Memory B cell (primary cell): ENCODE measurements around the gene EED.

Experiments
- ATAC-seq: fragments of 150-1000 bp; cut with Tn5 transposase; 2 replicates; pipeline ENCODE4 v1.10.0; 2021; ENCODE audit warnings: low read depth, mild to moderate bottlenecking, moderate library complexity
- DNase-seq, 2 donors: peaks; one replicate each; pipeline ENCODE4 v3.0.0; 2022; ENCODE audit warnings: low spot score in 2 of 2
- H3K27ac Mint-ChIP-seq: one replicate; pipeline ENCODE4 v1.8.0; 2022; ENCODE audit warnings: mild to moderate bottlenecking, moderate library complexity, mixed read lengths
- H3K27me3 Mint-ChIP-seq: one replicate; pipeline ENCODE4 v1.8.0; 2022; ENCODE audit warnings: mixed read lengths
- H3K36me3 Mint-ChIP-seq: one replicate; pipeline ENCODE4 v1.8.0; 2022; ENCODE audit warnings: mild to moderate bottlenecking, mixed read lengths
- H3K4me1 Mint-ChIP-seq: one replicate; pipeline ENCODE4 v1.8.0; 2022; ENCODE audit warnings: mixed read lengths
- H3K4me3 Mint-ChIP-seq: one replicate; pipeline ENCODE4 v1.8.0; 2022; ENCODE audit warnings: mild to moderate bottlenecking, moderate library complexity, mixed read lengths
- H3K9me3 Mint-ChIP-seq: one replicate; pipeline ENCODE4 v1.8.0; 2022; ENCODE audit warnings: mixed read lengths

The EED gene

GRCh38 chr11:86249307-86250098, 5.0 kb downstream of the EED start:
- no peak overlapping the region for H3K4me3 Mint-ChIP-seq
- peaks cover 27% of the 10 kb centered on the region for H3K4me1 Mint-ChIP-seq
- H3K27me3 Mint-ChIP-seq = no peaks in the 10 kb centered on the region
- DNase-seq = no peak
- H3K36me3 Mint-ChIP-seq = peaks cover 8% of the 10 kb centered on the region
- no peak for ATAC-seq
- H3K9me3 Mint-ChIP-seq = no peaks in the 10 kb centered on the region
- H3K27ac Mint-ChIP-seq = peak overlapping the region; percentile 80

DNA sequence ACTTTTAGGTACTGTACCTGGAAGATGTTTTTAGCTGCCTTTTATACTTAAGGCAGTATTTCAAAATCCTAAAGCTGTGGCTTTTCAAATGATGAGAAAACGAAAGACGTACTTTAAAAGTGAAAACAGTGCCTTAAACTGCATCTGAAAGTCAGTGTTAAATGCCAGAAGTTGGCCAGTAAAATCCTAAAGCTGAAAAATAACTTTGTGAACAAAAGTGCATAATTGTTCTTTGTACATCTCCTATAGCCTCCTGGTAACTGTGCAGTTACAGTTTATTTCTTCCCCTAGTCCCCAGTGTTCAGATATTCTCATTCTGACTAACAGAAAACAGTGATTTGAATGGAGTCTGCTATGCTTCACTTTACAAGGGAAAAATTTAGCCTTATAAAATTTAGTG, 6.8 kb downstream of the EED start:
- Mint-ChIP-seq H3K9me3 (no peaks in the 10 kb centered on the region), H3K36me3 (peaks cover 9% of the 10 kb centered on the region), H3K4me3 (peak overlapping the region; percentile 18), H3K27ac (peak overlapping the region; percentile 71), H3K27me3 (no peaks in the 10 kb centered on the region), H3K4me1 (peaks cover 25% of the 10 kb centered on the region)
- ATAC-seq (no peak), DNase-seq (no peak)

GRCh38 chr11:86255896-86256295, 11.3 kb downstream of the EED start:
- Mint-ChIP-seq H3K36me3 (peaks cover 9% of the 10 kb centered on the region), H3K4me3 (no peak overlapping the region), H3K27ac (peak overlapping the region; percentile 55), H3K27me3 (no peaks in the 10 kb centered on the region), H3K9me3 (no peaks in the 10 kb centered on the region), H3K4me1 (peaks cover 3% of the 10 kb centered on the region)
- no peak for DNase-seq
- ATAC-seq = no peak

DNA sequence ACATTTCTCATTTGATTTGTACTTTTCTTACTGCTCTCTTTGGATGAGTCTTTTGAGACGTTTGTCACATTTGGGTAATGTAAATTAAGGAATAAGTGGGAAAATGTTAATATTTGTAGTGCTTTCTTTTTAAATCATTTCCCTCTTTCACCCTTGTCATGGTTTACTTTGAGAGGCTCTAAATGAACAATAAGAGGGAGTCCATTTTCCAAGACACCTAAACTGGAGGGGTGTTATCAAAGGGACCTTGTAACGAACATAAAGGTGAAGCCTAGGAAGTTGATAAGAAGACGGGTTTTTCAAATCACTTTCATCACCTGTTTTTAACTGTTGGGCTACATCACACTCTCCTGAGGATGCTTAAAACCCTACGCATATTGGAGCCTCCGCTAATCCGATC, 12.1 kb downstream of the EED start:
- Mint-ChIP-seq H3K27me3 (no peaks in the 10 kb centered on the region), H3K4me1 (peaks cover 3% of the 10 kb centered on the region), H3K9me3 (no peaks in the 10 kb centered on the region), H3K4me3 (no peak overlapping the region), H3K36me3 (peaks cover 9% of the 10 kb centered on the region), H3K27ac (peak overlapping the region; percentile 55)
- DNase-seq = no peak
- no peak for ATAC-seq

DNA sequence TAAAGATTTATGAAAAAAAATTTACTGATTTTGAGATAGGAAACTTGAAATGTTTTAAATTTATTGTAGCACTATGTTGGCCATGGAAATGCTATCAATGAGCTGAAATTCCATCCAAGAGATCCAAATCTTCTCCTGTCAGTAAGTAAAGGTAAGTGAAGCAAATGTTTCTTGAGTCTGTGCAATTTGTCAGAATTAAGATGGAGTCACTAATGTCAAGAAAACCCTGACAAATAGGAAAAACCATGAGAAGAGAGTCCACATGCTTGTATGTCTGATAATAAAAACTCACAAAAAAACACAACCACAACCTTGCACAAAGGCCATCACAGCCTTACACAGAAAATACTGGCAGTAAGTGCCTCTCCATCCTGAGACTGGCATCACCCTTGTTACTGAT, 12.9 kb downstream of the EED start:
- peaks cover 11% of the 10 kb centered on the region for H3K36me3 Mint-ChIP-seq
- DNase-seq (no peak), ATAC-seq (no peak)
- no peaks in the 10 kb centered on the region for H3K9me3 Mint-ChIP-seq
- H3K27ac Mint-ChIP-seq = no peak overlapping the region
- H3K27me3 Mint-ChIP-seq = no peaks in the 10 kb centered on the region
- H3K4me1 Mint-ChIP-seq = peaks cover 3% of the 10 kb centered on the region
- H3K4me3 Mint-ChIP-seq = no peak overlapping the region

DNA sequence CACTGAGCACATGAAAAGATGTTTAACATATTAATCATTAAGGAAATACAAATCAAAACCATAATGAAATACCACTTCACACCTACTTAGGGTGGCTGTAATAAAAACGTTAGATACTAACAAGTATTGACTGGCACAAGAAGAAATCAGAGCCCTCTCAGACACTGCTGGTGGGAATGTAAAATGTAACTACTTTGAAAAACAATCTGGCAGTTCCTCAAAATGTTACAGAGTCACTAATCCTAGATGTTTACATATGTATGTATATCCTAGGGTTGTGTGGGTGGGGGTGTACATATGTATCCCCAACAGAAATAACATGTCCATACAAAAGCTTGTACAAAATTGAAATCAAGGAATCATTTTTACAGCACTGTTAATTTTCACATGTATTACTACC, 15.2 kb downstream of the EED start:
- ATAC-seq = no peak
- Mint-ChIP-seq H3K27me3 (no peaks in the 10 kb centered on the region), H3K4me1 (no peaks in the 10 kb centered on the region), H3K4me3 (no peak overlapping the region), H3K9me3 (no peaks in the 10 kb centered on the region), H3K36me3 (peaks cover 15% of the 10 kb centered on the region), H3K27ac (no peak overlapping the region)
- DNase-seq = no peak

DNA sequence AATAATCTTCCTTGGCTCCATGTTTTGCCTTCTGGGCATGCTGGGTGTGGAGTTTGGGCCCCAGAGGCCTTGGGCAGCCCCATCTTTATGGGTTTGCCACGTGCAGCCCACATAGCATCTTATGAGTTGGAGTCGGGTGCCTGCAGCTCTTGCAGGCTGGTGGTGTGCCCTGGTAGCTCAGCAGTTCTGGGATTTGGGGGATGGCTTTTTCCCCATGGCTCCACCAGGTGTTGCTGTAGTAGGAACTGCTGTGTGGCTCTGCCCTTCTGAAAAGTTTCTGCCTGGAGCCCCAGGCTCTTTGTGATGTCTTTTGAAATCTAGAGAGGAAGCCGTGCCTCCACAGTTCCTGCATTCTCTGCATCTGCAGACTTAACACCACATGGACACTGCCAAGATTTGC, 16.8 kb downstream of the EED start:
- Mint-ChIP-seq H3K4me1 (peaks cover 3% of the 10 kb centered on the region), H3K36me3 (peaks cover 13% of the 10 kb centered on the region), H3K27ac (no peak overlapping the region), H3K9me3 (no peaks in the 10 kb centered on the region), H3K27me3 (no peaks in the 10 kb centered on the region), H3K4me3 (no peak overlapping the region)
- DNase-seq = no peak
- ATAC-seq = no peak

- Mint-ChIP-seq H3K27ac (peak overlapping the region; percentile 18), H3K36me3 (peaks cover 13% of the 10 kb centered on the region), H3K27me3 (no peaks in the 10 kb centered on the region), H3K4me3 (no peak overlapping the region), H3K4me1 (peaks cover 3% of the 10 kb centered on the region), H3K9me3 (no peaks in the 10 kb centered on the region)
- no peak for DNase-seq
- no peak for ATAC-seq
Observed at GRCh38 chr11:86262387-86262786, 17.8 kb downstream of the EED start.

GRCh38 chr11:86264649-86265048, 20.1 kb downstream of the EED start:
- no peak overlapping the region for H3K4me3 Mint-ChIP-seq
- ATAC-seq (no peak), DNase-seq (no peak)
- no peaks in the 10 kb centered on the region for H3K9me3 Mint-ChIP-seq
- H3K4me1 Mint-ChIP-seq = peaks cover 3% of the 10 kb centered on the region
- H3K27me3 Mint-ChIP-seq = no peaks in the 10 kb centered on the region
- peak overlapping the region; percentile 38 for H3K27ac Mint-ChIP-seq
- peaks cover 21% of the 10 kb centered on the region for H3K36me3 Mint-ChIP-seq

GRCh38 chr11:86265194-86265593, 20.6 kb downstream of the EED start:
- Mint-ChIP-seq H3K4me3 (no peak overlapping the region), H3K36me3 (peaks cover 26% of the 10 kb centered on the region), H3K9me3 (no peaks in the 10 kb centered on the region), H3K27ac (peak overlapping the region; percentile 38), H3K27me3 (no peaks in the 10 kb centered on the region), H3K4me1 (peaks cover 5% of the 10 kb centered on the region)
- DNase-seq (no peak), ATAC-seq (no peak)

GRCh38 chr11:86269645-86270044, 25.1 kb downstream of the EED start:
- Mint-ChIP-seq H3K4me3 (no peak overlapping the region), H3K4me1 (peaks cover 21% of the 10 kb centered on the region), H3K27ac (peak overlapping the region; percentile 38), H3K27me3 (no peaks in the 10 kb centered on the region), H3K9me3 (no peaks in the 10 kb centered on the region), H3K36me3 (peaks cover 37% of the 10 kb centered on the region)
- DNase-seq (no peak), ATAC-seq (no peak)

DNA sequence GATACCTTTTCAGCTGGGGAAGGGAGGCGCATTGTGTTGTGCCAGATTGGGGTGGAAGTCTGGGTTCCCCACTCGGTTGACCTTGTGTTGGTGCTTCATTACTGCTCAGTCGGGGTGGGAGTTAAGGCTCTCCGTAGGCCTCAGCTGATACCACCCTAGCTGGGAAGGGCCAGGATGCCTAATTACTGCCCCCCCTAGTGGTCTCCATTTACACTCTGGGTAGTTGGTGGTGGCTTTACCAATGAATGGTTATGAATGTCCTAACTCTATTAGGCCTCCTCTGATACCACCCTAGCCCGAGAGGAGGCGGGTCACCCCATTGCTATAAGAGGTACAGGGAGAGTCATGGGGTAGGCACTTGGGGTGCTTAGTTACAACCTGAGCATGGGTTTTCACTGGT, 29.9 kb downstream of the EED start:
- H3K4me1 Mint-ChIP-seq = peaks cover 23% of the 10 kb centered on the region
- no peaks in the 10 kb centered on the region for H3K27me3 Mint-ChIP-seq
- no peak overlapping the region for H3K4me3 Mint-ChIP-seq
- H3K27ac Mint-ChIP-seq = peak overlapping the region; percentile 73
- H3K9me3 Mint-ChIP-seq = peaks cover 4% of the 10 kb centered on the region
- peaks cover 52% of the 10 kb centered on the region for H3K36me3 Mint-ChIP-seq
- no peak for ATAC-seq
- no peak for DNase-seq

DNA sequence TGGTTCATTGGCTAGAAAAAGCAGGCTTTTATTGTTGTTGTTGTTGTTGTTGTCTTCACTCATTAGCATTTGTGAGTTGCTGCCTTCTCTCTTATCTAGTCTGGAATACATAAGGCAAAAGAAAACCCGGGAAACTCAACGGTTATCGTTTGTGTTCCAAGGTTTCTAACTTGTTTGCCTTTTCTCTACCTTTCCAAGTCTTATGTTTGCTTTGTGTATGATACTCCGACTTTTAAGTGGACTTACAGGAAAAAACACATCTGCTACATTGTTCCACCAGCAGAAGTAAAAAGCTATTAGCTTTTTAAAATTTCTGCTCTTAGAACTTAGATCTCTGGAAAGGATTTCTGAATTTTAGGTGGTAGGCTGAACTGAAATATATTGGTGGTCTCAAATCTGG, 30.4 kb downstream of the EED start:
- H3K36me3 Mint-ChIP-seq = peaks cover 50% of the 10 kb centered on the region
- H3K4me1 Mint-ChIP-seq = peaks cover 23% of the 10 kb centered on the region
- ATAC-seq = no peak
- DNase-seq = no peak
- H3K27ac Mint-ChIP-seq = peak overlapping the region; percentile 73
- no peaks in the 10 kb centered on the region for H3K27me3 Mint-ChIP-seq
- no peak overlapping the region for H3K4me3 Mint-ChIP-seq
- peaks cover 4% of the 10 kb centered on the region for H3K9me3 Mint-ChIP-seq

DNA sequence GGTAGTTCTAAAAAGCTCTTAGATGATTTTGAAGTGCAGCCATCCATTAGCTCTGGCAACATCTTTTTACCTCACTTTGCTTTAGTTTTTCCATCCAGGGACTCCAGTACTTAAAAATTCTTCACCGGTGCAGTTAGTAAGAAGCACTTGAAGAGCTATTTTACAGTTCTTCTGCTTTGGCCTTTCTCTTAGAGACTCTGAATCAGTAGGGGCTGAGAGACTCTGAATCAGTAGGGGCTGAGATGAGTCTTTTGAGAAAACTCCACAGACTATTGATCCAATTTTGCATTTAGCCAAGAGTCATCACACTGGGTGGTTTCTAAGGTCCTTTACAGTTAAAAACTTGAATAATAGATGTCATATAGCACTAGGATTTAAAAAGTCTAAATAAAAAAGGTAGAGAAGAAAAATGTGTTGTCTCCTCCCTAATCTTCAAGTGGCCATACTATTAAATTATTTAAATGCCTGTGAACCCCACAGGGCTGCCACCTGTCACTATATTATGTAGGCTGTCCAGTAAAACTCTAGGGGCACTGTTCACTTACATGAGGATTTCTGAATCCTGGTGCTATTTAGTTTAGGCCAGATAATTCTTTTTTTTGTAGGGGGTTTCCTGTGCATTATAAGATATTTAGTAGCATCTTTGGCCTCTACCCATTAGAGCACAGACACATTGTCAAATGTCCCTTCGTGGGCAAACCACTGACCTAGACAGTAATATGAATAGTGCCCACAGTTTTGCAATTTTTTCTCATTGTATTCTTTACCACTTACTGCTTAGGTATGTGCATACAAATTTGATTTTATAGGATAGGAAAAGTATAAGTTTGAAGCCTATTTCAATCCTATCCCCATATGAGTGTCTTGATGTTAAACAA, 31.2 kb downstream of the EED start:
- Mint-ChIP-seq H3K4me3 (no peak overlapping the region), H3K36me3 (peaks cover 54% of the 10 kb centered on the region), H3K27me3 (no peaks in the 10 kb centered on the region), H3K9me3 (peaks cover 4% of the 10 kb centered on the region), H3K27ac (peak overlapping the region; percentile 82), H3K4me1 (peaks cover 19% of the 10 kb centered on the region)
- ATAC-seq (no peak), DNase-seq (no peak)
